Breast epithelium (tissue), 4 donors: ENCODE results near the gene CD7. TPM values are rescaled to one million over a fixed set of nuclear protein-coding genes. Genes with fewer than 3 reads are reported as not detected.

ENCODE experiments used
- DNase-seq, 2 donors: peaks; one replicate each; pipeline ENCODE4 v3.0.0-alpha.2; 2019; ENCODE audit warnings: low spot score in 2 of 2
- H3K27ac ChIP-seq, 2 donors: fragments of 200-600 bp; sonication (generic) in 1 of 2; one replicate each; pipeline ENCODE4 v1.5.1; 2016 to 2019; ENCODE audit warnings: mild to moderate bottlenecking in 1 of 2
- H3K27me3 ChIP-seq, 2 donors: fragments of 200-600 bp; sonication (generic) in 1 of 2; one replicate each; pipeline versions ENCODE4 v1.5.1 to v1.6.0; 2017 to 2019; ENCODE audit warnings: control low read depth in 1 of 2, mild to moderate bottlenecking in 1 of 2
- H3K36me3 ChIP-seq: fragments of 200-600 bp; one replicate; pipeline ENCODE4 v1.5.1; 2019
- H3K4me1 ChIP-seq, 2 donors: fragments of 200-600 bp; sonication (generic); one replicate each; pipeline ENCODE4 v1.5.1; 2016 to 2019; ENCODE audit warnings: control low read depth in 1 of 2
- H3K4me3 ChIP-seq, 3 donors: fragments of 200-600 bp; sonication (generic); 1 replicate in 2 of 3; 2 replicates in 1 of 3; pipeline ENCODE4 v1.5.1; 2016 to 2019; ENCODE audit warnings: mild to moderate bottlenecking in 3 of 3, moderate library complexity in 2 of 3
- H3K9me3 ChIP-seq, 2 donors: fragments of 200-600 bp; sonication (generic) in 1 of 2; one replicate each; pipeline ENCODE4 v1.5.1; 2016 to 2019; ENCODE audit warnings: control low read depth in 1 of 2
- CTCF ChIP-seq, 3 donors: fragments of 450-650 bp; IDR thresholded peaks; one replicate each; pipeline ENCODE4 v1.5.1; 2016 to 2017; ENCODE audit warnings: antibody characterized with exemption in 3 of 3, mild to moderate bottlenecking in 3 of 3, moderate library complexity in 3 of 3
- POLR2A ChIP-seq: fragments of 450-650 bp; IDR thresholded peaks from one replicate; pipeline ENCODE4 v1.6.1; 2016; ENCODE audit warnings: antibody characterized with exemption, mild to moderate bottlenecking, moderate library complexity
- POLR2AphosphoS5 ChIP-seq, 3 donors: sonication (generic); formaldehyde crosslinking; IDR thresholded peaks; one replicate each; pipeline ENCODE4 v1.6.1; 2017; ENCODE audit warnings: antibody characterized with exemption in 3 of 3
- intact Hi-C: fragments of 100-400 bp; cut with DNase I; formaldehyde crosslinking; loops from one replicate; pipeline ENCODE4 v1.15.1; 2023; ENCODE audit warnings: low total_unique reads
- total RNA-seq, 3 donors: library from RNA; depleted of rRNA; stranded (reverse); fragments of >200 nt; gene quantifications; one replicate each; pipeline ENCODE4 v1.1.0, GENCODE V29; 2016

The CD7 gene
- total RNA-seq, 3 donors from 2014 or later, result 1.3 to 1.8 TPM; not detected in 1

GRCh38 chr17:82302991-82303943, 14.1 kb downstream of the CD7 start:
- Histone ChIP-seq H3K27me3 (no peaks in the 10 kb centered on the region), H3K27ac (no peak overlapping the region), H3K36me3 (no peaks in the 10 kb centered on the region), H3K4me3 (no peak overlapping the region), H3K4me1 (peaks cover 5 to 7% of the 10 kb centered on the region in 2 donors), H3K9me3 (no peaks in the 10 kb centered on the region)
- DNase-seq, result no peak
- intact Hi-C loops, result no loop called here
- no peak for TF ChIP-seq POLR2AphosphoS5 (IDR thresholded peaks at IDR 0.05)
- TF ChIP-seq CTCF (IDR thresholded peaks at IDR 0.05), result no peak
- no peak for TF ChIP-seq POLR2A

GRCh38 chr17:82302568-82302963, 14.8 kb downstream of the CD7 start:
- Histone ChIP-seq H3K4me3 (no peak overlapping the region), H3K27ac (no peak overlapping the region)
- DNase-seq, result no peak

GRCh38 chr17:82301916-82302567, 15.4 kb downstream of the CD7 start:
- no peaks in the 10 kb centered on the region for H3K36me3 ChIP-seq
- H3K27ac ChIP-seq, result peak overlapping the region in 1 of 2 donors; percentile 12
- no peaks in the 10 kb centered on the region for H3K27me3 ChIP-seq
- intact Hi-C loops, result no loop called here
- H3K9me3 ChIP-seq, result no peaks in the 10 kb centered on the region
- H3K4me1 ChIP-seq, result peaks cover 7% of the 10 kb centered on the region in 2 donors
- peak in 1 of 2 donors; percentile 57 for DNase-seq
- H3K4me3 ChIP-seq, result no peak overlapping the region
- TF ChIP-seq CTCF (IDR thresholded peaks at IDR 0.05), result no peak
- no peak for TF ChIP-seq POLR2A
- TF ChIP-seq POLR2AphosphoS5 (IDR thresholded peaks at IDR 0.05), result no peak

More at GRCh38 chr17:82302568-82302963, 14.8 kb downstream of the CD7 start:
- H3K27me3 ChIP-seq, result no peaks in the 10 kb centered on the region
- H3K4me1 ChIP-seq, result peaks cover 7% of the 10 kb centered on the region in 2 donors
- TF ChIP-seq CTCF (IDR thresholded peaks at IDR 0.05), result no peak
- no peak for TF ChIP-seq POLR2A
- TF ChIP-seq POLR2AphosphoS5 (IDR thresholded peaks at IDR 0.05), result no peak
- no peaks in the 10 kb centered on the region for H3K9me3 ChIP-seq
- no peaks in the 10 kb centered on the region for H3K36me3 ChIP-seq
- intact Hi-C loops, result no loop called here

GRCh38 chr17:82301300-82301915, 16.0 kb downstream of the CD7 start:
- no peak for DNase-seq
- Histone ChIP-seq H3K4me1 (peaks cover 7 to 11% of the 10 kb centered on the region in 2 donors), H3K27me3 (no peaks in the 10 kb centered on the region), H3K36me3 (no peaks in the 10 kb centered on the region), H3K27ac (peak overlapping the region; percentile 13 to 26), H3K4me3 (no peak overlapping the region), H3K9me3 (no peaks in the 10 kb centered on the region)
- TF ChIP-seq CTCF (IDR thresholded peaks at IDR 0.05) (no peak), POLR2A (no peak), POLR2AphosphoS5 (IDR thresholded peaks at IDR 0.05) (no peak)
- intact Hi-C loops, result no loop called here
